IMR-90 (cell line): ENCODE data around the gene ENOX2. TPM values are rescaled to one million over a fixed set of nuclear protein-coding genes. Genes with fewer than 3 reads are reported as not detected.

ENCODE experiments used
- ATAC-seq: fragments of 200-7000 bp; cut with Tn5 transposase; 2 replicates; pipeline ENCODE4 v1.9.1; 2020; ENCODE audit warnings: low read depth, mild to moderate bottlenecking, moderate library complexity
- BruUV-seq: library from RNA; stranded (reverse); fragments of 400-500 nt; replicated peaks from 2 replicates; lab custom pipeline; 2021; lab: Mats Ljungman, UMichigan
- CTCF ChIA-PET: fragments of 300-600 bp; formaldehyde crosslinking; extraction: SDS; loops from one replicate; lab custom pipeline; 2021; ENCODE audit warnings: antibody characterized with exemption; lab: Yijun Ruan, JAX
- POLR2A ChIA-PET: fragments of 300-600 bp; sonication (Branson Sonifier 250); formaldehyde crosslinking; loops from one replicate; lab custom pipeline; 2022; ENCODE audit warnings: antibody characterized with exemption; ENCODE audit not compliant: unreplicated experiment; lab: Charles Lee
- DNase-seq: peaks from one replicate; pipeline ENCODE4 v3.0.0; 2013
- H2AFZ ChIP-seq: replicated peaks from 2 replicates; pipeline ENCODE3; 2013; ENCODE audit warnings: low read length, mild to moderate bottlenecking; ENCODE audit not compliant: poor library complexity
- H2AK5ac ChIP-seq: 2 replicates; pipeline ENCODE4 v1.6.1; 2013; ENCODE audit warnings: low read depth, low read length, inconsistent platforms
- H2AK9ac ChIP-seq: replicated peaks from 2 replicates; pipeline ENCODE3; 2013; ENCODE audit warnings: mild to moderate bottlenecking, low read depth, low read length, moderate library complexity; ENCODE audit not compliant: poor library complexity
- H2BK120ac ChIP-seq: 2 replicates; pipeline ENCODE4 v1.6.1; 2013; ENCODE audit warnings: low read depth, low read length, inconsistent platforms
- H2BK15ac ChIP-seq: 3 replicates; pipeline ENCODE4 v1.6.1; 2013; ENCODE audit warnings: low read depth, low read length, inconsistent platforms
- H2BK20ac ChIP-seq: 2 replicates; pipeline ENCODE4 v1.6.1; 2013; ENCODE audit warnings: low read depth, mild to moderate bottlenecking, inconsistent platforms, low read length, moderate library complexity
- H2BK5ac ChIP-seq: 2 replicates; pipeline ENCODE4 v1.6.1; 2013; ENCODE audit warnings: mild to moderate bottlenecking, low read depth, low read length, inconsistent platforms; ENCODE audit not compliant: poor library complexity, severe bottlenecking
- H3K14ac ChIP-seq: replicated peaks from 2 replicates; pipeline ENCODE4 v1.6.1; 2013; ENCODE audit warnings: low read depth, low read length, inconsistent platforms
- H3K18ac ChIP-seq: 2 replicates; pipeline ENCODE4 v1.6.1; 2013; ENCODE audit warnings: low read depth, low read length, control low read depth
- H3K23ac ChIP-seq: 2 replicates; pipeline ENCODE4 v1.6.1; 2013; ENCODE audit warnings: low read depth, low read length, inconsistent platforms
- H3K27ac ChIP-seq: 2 replicates; pipeline ENCODE4 v1.5.1; 2013; ENCODE audit warnings: mild to moderate bottlenecking, control low read depth, low read length; ENCODE audit not compliant: insufficient read depth
- H3K27me3 ChIP-seq: 2 replicates; pipeline ENCODE4 v1.6.1; 2013; ENCODE audit warnings: low read length; ENCODE audit not compliant: control insufficient read depth, insufficient read depth
- H3K36me3 ChIP-seq: 2 replicates; pipeline ENCODE4 v1.6.1; 2013; ENCODE audit warnings: low read length, mixed read lengths; ENCODE audit not compliant: control insufficient read depth, insufficient read depth
- H3K4ac ChIP-seq: 2 replicates; pipeline ENCODE4 v1.6.1; 2013; ENCODE audit warnings: low read depth, low read length, inconsistent platforms
- H3K4me1 ChIP-seq: 2 replicates; pipeline ENCODE4 v1.6.1; 2013; ENCODE audit warnings: low read length, mixed read lengths; ENCODE audit not compliant: control insufficient read depth, insufficient read depth
- H3K4me2 ChIP-seq: 2 replicates; pipeline ENCODE4 v1.6.1; 2013; ENCODE audit warnings: low read depth, mild to moderate bottlenecking, control low read depth, low read length, moderate library complexity
- H3K4me3 ChIP-seq: 2 replicates; pipeline ENCODE4 v1.5.1; 2013; ENCODE audit warnings: low read depth, mild to moderate bottlenecking, control low read depth, low read length, moderate library complexity; ENCODE audit not compliant: insufficient read depth
- H3K56ac ChIP-seq: 2 replicates; pipeline ENCODE4 v1.6.1; 2013; ENCODE audit warnings: low read length, inconsistent platforms; ENCODE audit not compliant: insufficient read depth; ENCODE audit errors: extremely low read depth
- H3K79me1 ChIP-seq, 2 experiments: 2 replicates each; pipeline ENCODE4 v1.6.1; 2013; ENCODE audit warnings: low read length in 2 of 2, inconsistent platforms in 1 of 2, low read depth in 1 of 2
- H3K9ac ChIP-seq: 2 replicates; pipeline ENCODE4 v1.6.1; 2013; ENCODE audit warnings: low read depth, low read length, control low read depth
- H3K9me1 ChIP-seq: 2 replicates; pipeline ENCODE4 v1.6.1; 2013; ENCODE audit warnings: low read length, inconsistent platforms; ENCODE audit not compliant: insufficient read depth
- H3K9me3 ChIP-seq: 2 replicates; pipeline ENCODE4 v1.6.1; 2013; ENCODE audit warnings: low read length; ENCODE audit not compliant: control insufficient read depth, insufficient read depth
- H4K20me1 ChIP-seq: 2 replicates; pipeline ENCODE4 v1.6.1; 2013; ENCODE audit warnings: low read length, inconsistent platforms; ENCODE audit not compliant: insufficient read depth
- H4K5ac ChIP-seq: 2 replicates; pipeline ENCODE4 v1.6.1; 2013; ENCODE audit warnings: mild to moderate bottlenecking, low read depth, low read length, control low read depth
- H4K8ac ChIP-seq, 2 experiments: 2 replicates each; pipeline ENCODE4 v1.6.1; 2013; ENCODE audit warnings: low read depth in 2 of 2, low read length in 2 of 2, control low read depth in 1 of 2, inconsistent platforms in 1 of 2
- H4K91ac ChIP-seq: 2 replicates; pipeline ENCODE4 v1.6.1; 2013; ENCODE audit warnings: low read depth, low read length, inconsistent platforms; ENCODE audit not compliant: insufficient read depth
- BHLHE40 ChIP-seq: fragments of 150-350 bp; IDR thresholded peaks from 2 replicates; pipeline ENCODE4 v1.6.1; 2016; ENCODE audit warnings: mild to moderate bottlenecking, low read depth, low read length
- CEBPB ChIP-seq: IDR thresholded peaks from 2 replicates; pipeline ENCODE4 v1.6.1; 2012; ENCODE audit warnings: low read depth, low read length, improper control_type of control experiment
- CHD1 ChIP-seq: IDR thresholded peaks from 2 replicates; pipeline ENCODE4 v1.6.1; 2012; ENCODE audit warnings: low read depth, low read length, improper control_type of control experiment
- CTCF ChIP-seq: conservative IDR thresholded peaks from 2 replicates; pipeline ENCODE4 v1.5.1; 2012; ENCODE audit warnings: mild to moderate bottlenecking, low read depth, low read length, improper control_type of control experiment
- FOS ChIP-seq: fragments of 150-350 bp; IDR thresholded peaks from 2 replicates; pipeline ENCODE4 v1.6.1; 2016; ENCODE audit warnings: low read depth, low read length
- MAFK ChIP-seq: IDR thresholded peaks from 2 replicates; pipeline ENCODE4 v1.6.1; 2012; ENCODE audit warnings: low read depth, low read length, improper control_type of control experiment
- MAZ ChIP-seq: IDR thresholded peaks from 2 replicates; pipeline ENCODE4 v1.6.1; 2012; ENCODE audit warnings: low read depth, mild to moderate bottlenecking, low read length, improper control_type of control experiment, moderate library complexity, borderline replicate concordance
- MXI1 ChIP-seq: IDR thresholded peaks from 2 replicates; pipeline ENCODE4 v1.6.1; 2012; ENCODE audit warnings: low read depth, mild to moderate bottlenecking, low read length, moderate library complexity, borderline replicate concordance
- NFE2L2 ChIP-seq: fragments of 150-350 bp; IDR thresholded peaks from 2 replicates; pipeline ENCODE4 v1.6.1; 2016; ENCODE audit warnings: low read depth, mild to moderate bottlenecking, low read length
- POLR2A ChIP-seq: IDR thresholded peaks from 2 replicates; pipeline ENCODE4 v1.6.1; 2012; ENCODE audit warnings: mild to moderate bottlenecking, low read depth, low read length
- RAD21 ChIP-seq: IDR thresholded peaks from 2 replicates; pipeline ENCODE4 v1.6.1; 2012; ENCODE audit warnings: low read length, improper control_type of control experiment
- RCOR1 ChIP-seq: IDR thresholded peaks from 2 replicates; pipeline ENCODE4 v1.6.1; 2012; ENCODE audit warnings: mild to moderate bottlenecking, low read length, improper control_type of control experiment; ENCODE audit not compliant: insufficient replicate concordance
- RFX5 ChIP-seq: IDR thresholded peaks from 2 replicates; pipeline ENCODE4 v1.8.0; 2012; ENCODE audit warnings: low read depth, mild to moderate bottlenecking, low read length, moderate library complexity
- SMC3 ChIP-seq: fragments of 150-350 bp; IDR thresholded peaks from 2 replicates; pipeline ENCODE4 v1.6.1; 2016; ENCODE audit warnings: low read depth, mild to moderate bottlenecking, antibody characterized with exemption, low read length, moderate library complexity
- WGBS, 2 experiments: methylation state at CpG; one replicate each; pipeline versions ENCODE4 v1.1.5 to v1.1.7; 2013; ENCODE audit warnings: missing lambda C conversion rate in 2 of 2; ENCODE audit not compliant: insufficient read length in 1 of 2; ENCODE audit errors: extremely low coverage in 2 of 2; 5-methylcytosine and 5-hydroxymethylcytosine counted together
- dilution Hi-C: fragments of 300-500 bp; cut with HindIII; formaldehyde crosslinking; loops from one replicate; pipeline ENCODE4 v1.14.3; 2018; ENCODE audit warnings: low sequenced_read_pairs; ENCODE audit not compliant: unreplicated experiment
- in situ Hi-C: fragments of 300-500 bp; cut with MboI; formaldehyde crosslinking; loops from 3 replicates; pipeline ENCODE4 v1.14.3; 2019; ENCODE audit warnings: low sequenced_read_pairs, inconsistent platforms, mixed read lengths
- intact Hi-C: fragments of 100-400 bp; cut with micrococcal nuclease; formaldehyde crosslinking; loops from 2 replicates; pipeline ENCODE4 v1.10.0; 2022
- polyA plus RNA-seq, 3 experiments: library from polyadenylated mRNA; depleted of rRNA; stranded (reverse); fragments of >200 nt; gene quantifications; 2 replicates each; pipeline ENCODE4 v1.2.3, GENCODE V29; 2012; ENCODE audit warnings: low replicate concordance in 1 of 3
- total RNA-seq: library from RNA; depleted of rRNA; stranded (reverse); fragments of >200 nt; gene quantifications from 2 replicates; pipeline ENCODE4 v1.2.3, GENCODE V29; 2012
- TF ChIP-seq, protein P1 (sequence below): fragments of 150-350 bp; IDR thresholded peaks from 2 replicates; pipeline ENCODE4 v1.6.1; 2017; ENCODE audit warnings: mild to moderate bottlenecking, antibody characterized with exemption, low read length, low read depth
- TF ChIP-seq, protein P2 (sequence below): fragments of 150-350 bp; IDR thresholded peaks from 2 replicates; pipeline ENCODE4 v1.6.1; 2016; ENCODE audit warnings: low read depth, mild to moderate bottlenecking, low read length, moderate library complexity, borderline replicate concordance

ENOX2 gene
- total and polyA plus RNA-seq, 2 of the 4 experiments (the other 2 are of a cell fraction): 6.3 to 11.8 TPM

DNA sequence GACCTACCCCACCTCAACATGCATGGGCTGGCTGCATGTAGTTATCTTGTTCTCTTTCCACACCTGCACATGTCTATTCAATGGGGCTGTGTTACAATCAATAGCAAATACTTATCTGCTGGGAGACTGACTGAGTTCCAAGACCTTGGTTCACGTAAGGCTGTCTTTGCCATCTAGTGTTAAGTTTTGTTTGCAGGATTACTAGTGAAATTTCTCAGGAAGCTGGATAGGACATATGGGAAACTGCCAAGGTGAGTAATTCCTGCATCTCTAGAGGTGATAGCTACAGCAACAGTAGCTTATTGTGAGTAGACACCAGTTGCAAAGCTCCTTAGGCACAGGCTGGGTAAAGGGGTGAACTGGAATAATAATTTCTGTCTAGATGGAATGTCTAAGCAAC is 177.5 kb downstream of the ENOX2 start:
- H4K5ac ChIP-seq: no peak overlapping the region
- peaks cover 4% of the 10 kb centered on the region for H3K9me3 ChIP-seq
- H2BK5ac ChIP-seq: no peak overlapping the region
- no peak overlapping the region for H3K56ac ChIP-seq
- H2AK9ac ChIP-seq: no peak overlapping the region
- no peak overlapping the region for H3K4me3 ChIP-seq
- dilution Hi-C loops (no loop called here), in situ Hi-C loops (no loop called here), intact Hi-C loops (no loop called here)
- no peak overlapping the region for H3K4me2 ChIP-seq
- no peak overlapping the region for H2AK5ac ChIP-seq
- H3K14ac ChIP-seq: no peak overlapping the region
- ChIA-PET POLR2A (no interaction called here), CTCF (no interaction called here)
- no peak overlapping the region for H2BK120ac ChIP-seq
- H2BK20ac ChIP-seq: no peak overlapping the region
- H2BK15ac ChIP-seq: no peak overlapping the region
- H3K36me3 ChIP-seq: no peaks in the 10 kb centered on the region
- no peaks in the 10 kb centered on the region for H3K79me1 ChIP-seq
- no peak for DNase-seq
- no peaks in the 10 kb centered on the region for H3K9me1 ChIP-seq
- H3K27ac ChIP-seq: no peak overlapping the region
- BruUV-seq: no TSS peak
- H3K4me1 ChIP-seq: no peaks in the 10 kb centered on the region
- H3K18ac ChIP-seq: no peak overlapping the region
- H3K4ac ChIP-seq: no peak overlapping the region
- no peak overlapping the region for H2AFZ ChIP-seq
- H3K9ac ChIP-seq: no peak overlapping the region
- no peak overlapping the region for H4K91ac ChIP-seq
- no peak overlapping the region for H4K8ac ChIP-seq
- no peak for ATAC-seq
- H3K23ac ChIP-seq: no peak overlapping the region
- H4K20me1 ChIP-seq: no peaks in the 10 kb centered on the region
- no CpG with 5 or more reads among the region's 1 CpG for WGBS, 2 experiments
- H3K27me3 ChIP-seq: no peaks in the 10 kb centered on the region
- no peak for TF ChIP-seq RAD21
- TF ChIP-seq SMC3: no peak
- TF ChIP-seq FOS: no peak
- TF ChIP-seq BHLHE40: no peak
- no peak for TF ChIP-seq NFE2L2
- no peak for TF ChIP-seq CTCF
- no peak for TF ChIP-seq POLR2A
- no peak for TF ChIP-seq MXI1
- TF ChIP-seq CEBPB: no peak
- TF ChIP-seq, protein P1, sequence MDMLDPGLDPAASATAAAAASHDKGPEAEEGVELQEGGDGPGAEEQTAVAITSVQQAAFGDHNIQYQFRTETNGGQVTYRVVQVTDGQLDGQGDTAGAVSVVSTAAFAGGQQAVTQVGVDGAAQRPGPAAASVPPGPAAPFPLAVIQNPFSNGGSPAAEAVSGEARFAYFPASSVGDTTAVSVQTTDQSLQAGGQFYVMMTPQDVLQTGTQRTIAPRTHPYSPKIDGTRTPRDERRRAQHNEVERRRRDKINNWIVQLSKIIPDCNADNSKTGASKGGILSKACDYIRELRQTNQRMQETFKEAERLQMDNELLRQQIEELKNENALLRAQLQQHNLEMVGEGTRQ: no peak
- TF ChIP-seq MAFK: no peak
- TF ChIP-seq, protein P2, sequence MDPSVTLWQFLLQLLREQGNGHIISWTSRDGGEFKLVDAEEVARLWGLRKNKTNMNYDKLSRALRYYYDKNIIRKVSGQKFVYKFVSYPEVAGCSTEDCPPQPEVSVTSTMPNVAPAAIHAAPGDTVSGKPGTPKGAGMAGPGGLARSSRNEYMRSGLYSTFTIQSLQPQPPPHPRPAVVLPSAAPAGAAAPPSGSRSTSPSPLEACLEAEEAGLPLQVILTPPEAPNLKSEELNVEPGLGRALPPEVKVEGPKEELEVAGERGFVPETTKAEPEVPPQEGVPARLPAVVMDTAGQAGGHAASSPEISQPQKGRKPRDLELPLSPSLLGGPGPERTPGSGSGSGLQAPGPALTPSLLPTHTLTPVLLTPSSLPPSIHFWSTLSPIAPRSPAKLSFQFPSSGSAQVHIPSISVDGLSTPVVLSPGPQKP: no peak
- no peak for TF ChIP-seq MAZ
- no peak for TF ChIP-seq CHD1
- no peak for TF ChIP-seq RFX5
- no peak for TF ChIP-seq RCOR1
